Measurements from ENCODE around the gene ICAM2.

Gene ICAM2

DNA sequence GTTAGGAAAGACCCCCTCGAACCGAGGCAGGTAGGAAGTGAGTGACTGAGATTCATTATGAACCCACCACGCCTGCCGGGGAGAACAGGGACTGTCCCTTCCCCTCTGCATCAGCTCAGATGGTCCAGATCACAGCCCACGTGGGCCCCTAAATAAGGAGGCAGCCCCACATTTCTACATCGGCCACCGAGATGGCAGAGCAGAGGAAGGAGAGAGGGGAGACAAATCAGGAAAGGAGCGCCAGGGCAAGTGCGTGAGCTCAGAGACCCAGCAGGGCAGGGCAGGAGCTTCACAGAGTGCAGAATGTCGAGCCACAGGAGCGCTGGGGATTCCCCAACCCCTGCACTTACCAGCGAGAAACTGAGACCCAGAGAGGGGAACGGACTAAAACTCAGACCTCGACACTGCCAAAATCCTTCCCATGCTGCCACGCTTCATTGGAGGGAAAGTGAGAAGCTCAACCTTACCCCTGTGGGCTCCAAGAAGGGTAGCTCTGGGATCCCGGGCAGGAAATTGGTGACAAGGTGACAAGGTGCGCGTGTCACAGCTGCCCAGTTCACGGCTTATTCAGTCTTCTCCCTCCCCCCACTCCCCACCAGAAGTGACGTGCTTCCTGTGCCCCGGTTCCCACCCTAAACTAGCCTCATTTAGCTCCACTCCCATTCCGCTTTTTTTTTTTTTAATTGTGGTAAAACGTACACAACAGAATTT lies at the start of gene ICAM2:
Gene ICAM2 (minus strand): TSS at position 578 of the 711 bp plus-strand sequence. CDS start 13,942 bp downstream, outside the sequence.
- H3K4me3 ChIP-seq (ENCODE audit: low read depth, low read length) = no peak within 1 kb of the TSS
- H3K9me3 ChIP-seq (ENCODE audit: severe bottlenecking) = no peaks in the 10 kb centered on the region
- no peaks in the 10 kb centered on the region for H3K27me3 ChIP-seq (ENCODE audit: insufficient read depth, low read depth, severe bottlenecking)
- no peak within 1 kb of the TSS for H3K27ac ChIP-seq
- no peaks in the 10 kb centered on the region for H3K36me3 ChIP-seq
- DNase-seq = no peak
- TF ChIP-seq CTCF (IDR thresholded peaks at IDR 0.05; ENCODE audit: low read depth, low read length) = no peak

- no peak for DNase-seq
- H3K36me3 ChIP-seq = peaks cover 69% of the 10 kb centered on the region
These were observed 49.8 kb upstream of the ICAM2 start for GRCh38 chr17:64070213-64070612.

GRCh38 chr17:64069143-64069542 lies 48.7 kb upstream of the ICAM2 start:
- TF ChIP-seq CTCF (IDR thresholded peaks at IDR 0.05; ENCODE audit: low read depth, low read length) = no peak
- Histone ChIP-seq H3K36me3 (peaks cover 64% of the 10 kb centered on the region), H3K27ac (no peak overlapping the region), H3K4me3 (ENCODE audit: low read depth, low read length) (no peak overlapping the region), H3K27me3 (ENCODE audit: insufficient read depth, low read depth, severe bottlenecking) (no peaks in the 10 kb centered on the region), H3K9me3 (ENCODE audit: severe bottlenecking) (peaks cover 7% of the 10 kb centered on the region)
- DNase-seq = no peak

More at GRCh38 chr17:64070213-64070612, 49.8 kb upstream of the ICAM2 start:
- Histone ChIP-seq H3K27me3 (ENCODE audit: insufficient read depth, low read depth, severe bottlenecking) (no peaks in the 10 kb centered on the region), H3K4me3 (ENCODE audit: low read depth, low read length) (no peak overlapping the region), H3K27ac (no peak overlapping the region), H3K9me3 (ENCODE audit: severe bottlenecking) (peaks cover 7% of the 10 kb centered on the region)
- no peak for TF ChIP-seq CTCF (IDR thresholded peaks at IDR 0.05; ENCODE audit: low read depth, low read length)

DNA sequence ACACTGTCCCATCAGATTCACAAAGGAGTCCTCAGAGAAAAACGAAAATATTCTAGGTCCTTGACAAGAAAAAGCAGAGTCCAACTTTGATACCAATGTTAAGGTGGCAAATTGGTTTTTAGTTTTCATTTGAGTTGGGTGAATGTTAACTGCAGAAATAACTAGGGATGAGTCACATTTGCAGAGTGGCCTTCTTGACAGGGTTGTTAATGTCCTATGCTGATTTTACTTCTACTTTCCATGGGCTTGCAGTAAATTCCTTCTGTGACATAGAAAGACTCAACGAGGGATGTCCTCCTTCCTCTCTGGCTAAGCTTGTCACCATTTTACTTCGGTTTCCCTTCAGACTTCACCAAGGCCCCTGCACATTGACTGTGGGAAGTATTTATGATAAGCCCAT lies 47.2 kb upstream of the ICAM2 start:
- Histone ChIP-seq H3K36me3 (peaks cover 59% of the 10 kb centered on the region), H3K9me3 (ENCODE audit: severe bottlenecking) (peaks cover 7% of the 10 kb centered on the region), H3K4me3 (ENCODE audit: low read depth, low read length) (no peak overlapping the region), H3K27me3 (ENCODE audit: insufficient read depth, low read depth, severe bottlenecking) (no peaks in the 10 kb centered on the region), H3K27ac (no peak overlapping the region)
- TF ChIP-seq CTCF (IDR thresholded peaks at IDR 0.05; ENCODE audit: low read depth, low read length) = no peak
- no peak for DNase-seq

GRCh38 chr17:64066716-64067115 lies 46.3 kb upstream of the ICAM2 start:
- H3K4me3 ChIP-seq (ENCODE audit: low read depth, low read length) = no peak overlapping the region
- H3K9me3 ChIP-seq (ENCODE audit: severe bottlenecking) = peaks cover 7% of the 10 kb centered on the region
- DNase-seq = no peak
- no peak overlapping the region for H3K27ac ChIP-seq
- peaks cover 51% of the 10 kb centered on the region for H3K36me3 ChIP-seq
- H3K27me3 ChIP-seq (ENCODE audit: insufficient read depth, low read depth, severe bottlenecking) = no peaks in the 10 kb centered on the region
- no peak for TF ChIP-seq CTCF (IDR thresholded peaks at IDR 0.05; ENCODE audit: low read depth, low read length)

DNA sequence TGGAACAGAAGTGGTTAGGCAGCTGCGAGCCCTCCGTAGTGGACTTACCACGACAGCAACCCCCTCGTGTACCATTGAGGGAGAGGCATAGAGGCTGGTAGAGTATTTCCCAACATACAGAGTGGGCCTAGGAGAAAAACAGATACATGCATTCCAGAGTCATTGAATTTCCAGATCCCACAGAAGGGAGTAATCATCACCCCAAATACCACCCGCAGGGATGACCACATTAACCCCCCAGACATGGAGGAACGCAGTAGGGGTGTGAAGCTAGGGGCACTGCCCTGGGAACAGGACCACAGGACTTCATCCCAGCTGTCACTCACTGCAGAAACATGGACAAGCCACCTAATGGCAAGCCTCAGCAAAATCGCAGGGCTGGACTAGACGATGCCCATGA lies 44.7 kb upstream of the ICAM2 start:
- no peaks in the 10 kb centered on the region for H3K27me3 ChIP-seq (ENCODE audit: insufficient read depth, low read depth, severe bottlenecking)
- H3K9me3 ChIP-seq (ENCODE audit: severe bottlenecking) = peaks cover 7% of the 10 kb centered on the region
- DNase-seq = no peak
- no peak overlapping the region for H3K4me3 ChIP-seq (ENCODE audit: low read depth, low read length)
- no peak overlapping the region for H3K27ac ChIP-seq
- H3K36me3 ChIP-seq = peaks cover 48% of the 10 kb centered on the region
- no peak for TF ChIP-seq CTCF (IDR thresholded peaks at IDR 0.05; ENCODE audit: low read depth, low read length)

Measured in WERI-Rb-1 (cell line).